Esophagus muscularis mucosa (tissue), 4 donors: Measurements from ENCODE around the gene PDE8A.

Experiments used
- CTCF ChIP-seq, 3 experiments: fragments of 200-600 bp in 2 of 3; fragments of 450-650 bp in 1 of 3; sonication (generic) in 2 of 3; IDR thresholded peaks; one replicate each; pipeline ENCODE4 v1.5.1; 2017 to 2019; ENCODE audit warnings: antibody characterized with exemption in 3 of 3, mild to moderate bottlenecking in 2 of 3, moderate library complexity in 1 of 3
- EP300 ChIP-seq: sonication (generic); formaldehyde crosslinking; IDR thresholded peaks from one replicate; pipeline ENCODE4 v1.6.1; 2017; ENCODE audit warnings: antibody characterized with exemption
- POLR2A ChIP-seq: fragments of 450-650 bp; IDR thresholded peaks from one replicate; pipeline ENCODE4 v1.6.1; 2017; ENCODE audit warnings: antibody characterized with exemption, moderate library complexity, mild to moderate bottlenecking, low read depth
- POLR2AphosphoS5 ChIP-seq, 2 donors: sonication (generic); formaldehyde crosslinking; IDR thresholded peaks; one replicate each; pipeline ENCODE4 v1.6.1; 2017; ENCODE audit warnings: antibody characterized with exemption in 2 of 2

DNA sequence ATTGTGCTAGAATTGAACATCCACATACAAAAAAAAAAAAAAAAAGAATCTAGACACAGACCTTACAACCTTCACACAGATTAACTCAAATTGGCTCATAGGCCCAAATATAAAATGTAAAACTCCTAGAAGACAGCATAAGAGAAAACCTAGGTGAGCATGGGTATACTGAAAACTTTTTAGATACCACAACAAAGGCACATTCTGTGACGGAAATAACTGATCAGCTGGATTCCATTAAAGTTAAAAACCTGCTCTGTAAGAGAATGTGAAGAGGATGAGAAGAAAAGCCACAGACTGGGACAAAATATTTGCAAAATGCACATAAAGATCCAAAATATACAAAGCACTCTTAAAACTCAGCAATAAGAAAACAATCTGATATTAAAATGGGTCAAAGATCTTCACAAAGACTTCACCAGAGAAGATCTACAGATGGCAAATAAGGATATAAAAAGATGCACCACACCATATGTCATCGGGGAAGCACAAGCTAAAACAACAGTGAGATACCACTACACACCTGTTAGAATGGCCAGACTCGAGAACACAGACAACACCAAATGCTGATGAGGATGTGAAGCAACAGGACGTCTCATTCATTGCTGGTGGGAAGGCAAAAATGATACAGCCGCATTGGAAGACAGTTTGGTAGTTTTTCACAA lies 167.9 kb downstream of the PDE8A start:
- TF ChIP-seq CTCF (IDR thresholded peaks at IDR 0.05) (no peak), POLR2A (no peak), EP300 (no peak), POLR2AphosphoS5 (IDR thresholded peaks at IDR 0.05) (no peak)
